Epithelial cell of esophagus (primary cell): ENCODE data around the gene TUBGCP2.

Experiments used
- DNase-seq: peaks from one replicate; pipeline ENCODE4 v3.0.0; 2010; ENCODE audit warnings: low read depth
- H3K4me3 ChIP-seq: 2 replicates; pipeline ENCODE4 v1.5.1; 2011; ENCODE audit warnings: mild to moderate bottlenecking, low read length, control low read depth
- CTCF ChIP-seq: IDR thresholded peaks from 2 replicates; pipeline ENCODE4 v1.5.1; 2011; ENCODE audit warnings: low read depth, mild to moderate bottlenecking, low read length, control low read depth, inconsistent platforms; ENCODE audit not compliant: insufficient read depth; ENCODE audit errors: missing control alignments

TUBGCP2 gene

GRCh38 chr10:133289761-133290160 is 18.9 kb downstream of the TUBGCP2 start:
- DNase-seq = no peak
- TF ChIP-seq CTCF = no peak
- H3K4me3 ChIP-seq = no peak overlapping the region

- no peak for TF ChIP-seq CTCF
- H3K4me3 ChIP-seq = no peak overlapping the region
- DNase-seq = no peak
These were observed 20.7 kb downstream of the TUBGCP2 start for GRCh38 chr10:133287832-133288500.

GRCh38 chr10:133286366-133286765 is 22.3 kb downstream of the TUBGCP2 start:
- no peak for TF ChIP-seq CTCF
- no peak for DNase-seq

GRCh38 chr10:133285217-133285616 is 23.5 kb downstream of the TUBGCP2 start:
- no peak overlapping the region for H3K4me3 ChIP-seq
- no peak for TF ChIP-seq CTCF
- DNase-seq = no peak

More at GRCh38 chr10:133286366-133286765, 22.3 kb downstream of the TUBGCP2 start:
- H3K4me3 ChIP-seq = no peak overlapping the region

- no peak overlapping the region for H3K4me3 ChIP-seq
- DNase-seq = no peak
- no peak for TF ChIP-seq CTCF
These were observed 24.7 kb downstream of the TUBGCP2 start for GRCh38 chr10:133283931-133284330.

GRCh38 chr10:133282846-133283390 is 25.8 kb downstream of the TUBGCP2 start:
- DNase-seq = no peak
- no peak overlapping the region for H3K4me3 ChIP-seq
- no peak for TF ChIP-seq CTCF
